Adrenal gland (tissue), 12 donors: ENCODE results near the gene ORMDL1. TPM values are rescaled to one million over a fixed set of nuclear protein-coding genes. Genes with fewer than 3 reads are reported as not detected.
A peak's percentile ranks its signal among the peaks of the same experiment; 100 is the strongest.

Experiments used
- DNase-seq, 7 donors: peaks; one replicate each; pipeline ENCODE4 v3.0.0-alpha.2; 2019 to 2020
- H3K27ac ChIP-seq, 5 donors: fragments of 200-600 bp; sonication (generic) in 4 of 5; 1 replicate in 3 of 5; 2 replicates in 2 of 5; pipeline versions ENCODE4 v1.5.1 to v1.8.0; 2016 to 2020; ENCODE audit warnings: mild to moderate bottlenecking in 1 of 5
- H3K27me3 ChIP-seq: fragments of 200-600 bp; 2 replicates; pipeline ENCODE4 v1.8.0; 2021
- H3K36me3 ChIP-seq, 2 donors: fragments of 200-600 bp; replicated peaks in 1 of 2; 1 replicate in 1 of 2; 2 replicates in 1 of 2; pipeline versions ENCODE4 v1.5.1 to v1.8.0; 2018 to 2022
- H3K4me1 ChIP-seq, 2 donors: fragments of 200-600 bp; replicated peaks in 1 of 2; 1 replicate in 1 of 2; 2 replicates in 1 of 2; pipeline versions ENCODE4 v1.5.1 to v1.8.0; 2018 to 2021
- H3K4me3 ChIP-seq, 4 donors: fragments of 200-600 bp; sonication (generic) in 3 of 4; one replicate each; pipeline ENCODE4 v1.5.1; 2016 to 2018
- H3K9me3 ChIP-seq, 3 donors: fragments of 200-600 bp; sonication (generic) in 1 of 3; replicated peaks in 1 of 3; 1 replicate in 2 of 3; 2 replicates in 1 of 3; pipeline versions ENCODE4 v1.5.1 to v1.8.0; 2016 to 2021
- CTCF ChIP-seq, 6 experiments: fragments of 450-650 bp in 4 of 6; fragments of 200-600 bp in 2 of 6; sonication (generic) in 1 of 6; IDR thresholded peaks; 1 replicate in 5 of 6; 2 replicates in 1 of 6; pipeline versions ENCODE4 v1.5.1 to v1.8.0; 2016 to 2021; ENCODE audit warnings: antibody characterized with exemption in 6 of 6, mild to moderate bottlenecking in 2 of 6, moderate library complexity in 1 of 6
- POLR2A ChIP-seq, 2 donors: fragments of 450-650 bp; IDR thresholded peaks; one replicate each; pipeline ENCODE4 v1.6.1; 2017; ENCODE audit warnings: antibody characterized with exemption in 2 of 2, mild to moderate bottlenecking in 2 of 2, moderate library complexity in 1 of 2
- WGBS, 4 donors: extraction: QIAGEN DNeasy Blood & Tissue Kit in 2 of 4; methylation state at CpG; one replicate each; pipeline versions ENCODE4 v1.1.5 to v1.1.7; 2013 to 2017; 5-methylcytosine and 5-hydroxymethylcytosine counted together
- intact Hi-C, 2 donors: fragments of 100-400 bp; cut with DNase I; formaldehyde crosslinking; loops; one replicate each; pipeline versions ENCODE4 v1.14.1 to v1.15.0; 2022 to 2023
- polyA plus RNA-seq, 3 donors: library from polyadenylated mRNA; stranded (reverse); fragments of 200-250 nt in 2 of 3; fragments of 350-450 nt in 1 of 3; fragmentation: Illumina TruSeq in 1 of 3; extraction: RNeasy Lipid Tissue Mini Kit (QIAGEN cat#74804) in 1 of 3; gene quantifications; one replicate each; pipeline ENCODE4 v1.2.3, GENCODE V29; 2013 to 2014
- total RNA-seq, 9 donors: library from RNA; depleted of rRNA in 4 of 9; stranded (reverse); fragments of >200 nt in 4 of 9; fragments of 120-200 nt in 1 of 9; fragmentation: NEBNext Ultra II Directional in 1 of 9; extraction: Animal tissue kit (Norgen Biotek cat#: 25700) in 1 of 9; gene quantifications; one replicate each; pipeline versions ENCODE4 v1.1.0 to v1.2.4, GENCODE V29; 2013 to 2023
- donor health status: healthy with polysubstance abuse.
- donor health status: Bipolar disorder and iron deficiency.
- donor health status: DM: yes; HTN: yes; CAD: no.
- donor health status: DM: no; HTN: no; CAD: no.
- donor health status: DM: no; HTN: no; CAD: no.
- donor health status: DM: yes; HTN: yes; CAD: no.

Gene ORMDL1
- total and polyA plus RNA-seq, 12 donors: 34.7 to 272 (median 59.4) TPM

- Histone ChIP-seq H3K4me3 (no peak overlapping the region), H3K27ac (peak overlapping the region in 1 of 5 donors; percentile 29), H3K27me3 (no peaks in the 10 kb centered on the region), H3K4me1 (peaks cover 0 to 9% of the 10 kb centered on the region in 2 donors), H3K9me3 (no peaks in the 10 kb centered on the region), H3K36me3 (peaks cover 0 to 38% of the 10 kb centered on the region in 2 donors)
- DNase-seq: no peak
- WGBS, 4 donors: 92 to 100% (median 97%) methylated on average over 1 of the region's 1 CpG
- intact Hi-C loops: no loop called here
- TF ChIP-seq POLR2A (IDR thresholded peaks at IDR 0.05) (no peak), CTCF (IDR thresholded peaks at IDR 0.05) (no peak)
Observed at GRCh38 chr2:189772212-189772611, 11.9 kb downstream of the ORMDL1 start.

- Histone ChIP-seq H3K36me3 (peaks cover 0 to 32% of the 10 kb centered on the region in 2 donors), H3K4me1 (peaks cover 0 to 9% of the 10 kb centered on the region in 2 donors), H3K4me3 (no peak overlapping the region), H3K27me3 (no peaks in the 10 kb centered on the region), H3K27ac (peak overlapping the region in 2 of 5 donors; percentile 26 to 29), H3K9me3 (no peaks in the 10 kb centered on the region)
- intact Hi-C loops: no loop called here
- TF ChIP-seq CTCF (IDR thresholded peaks at IDR 0.05): no peak
- no peak for TF ChIP-seq POLR2A (IDR thresholded peaks at IDR 0.05)
- DNase-seq: no peak
- WGBS, 4 donors: 47 to 63% (median 59%) methylated on average over 6 of the region's 6 CpGs
Observed at GRCh38 chr2:189770590-189771322, 13.4 kb downstream of the ORMDL1 start.

- H3K27ac ChIP-seq: peak overlapping the region in 1 of 5 donors; percentile 0
- intact Hi-C loops: no loop called here
Observed at GRCh38 chr2:189763908-189764661, 20.1 kb downstream of the ORMDL1 start.

More at GRCh38 chr2:189763908-189764661, 20.1 kb downstream of the ORMDL1 start:
- 67 to 75% (median 71%) methylated on average over 4 of the region's 4 CpGs for WGBS, 4 donors
- Histone ChIP-seq H3K27me3 (no peaks in the 10 kb centered on the region), H3K4me3 (peak overlapping the region in 1 of 4 donors; percentile 77), H3K9me3 (no peaks in the 10 kb centered on the region), H3K4me1 (peaks cover 7 to 21% of the 10 kb centered on the region in 2 donors), H3K36me3 (no peaks in the 10 kb centered on the region)
- TF ChIP-seq CTCF (IDR thresholded peaks at IDR 0.05) (peak in 1 of 6 experiments; percentile 26), POLR2A (IDR thresholded peaks at IDR 0.05) (no peak)
- peak in 2 of 7 donors; percentile 18 to 29 for DNase-seq
